HT-29 (cell line): ENCODE measurements around the gene SIRPA. TPM values are rescaled to one million over a fixed set of nuclear protein-coding genes. Genes with fewer than 3 reads are reported as not detected.

Experiments used
- DNase-seq: peaks from one replicate; pipeline ENCODE4 v3.0.0-alpha.2; 2015; ENCODE audit warnings: low spot score
- total RNA-seq: library from RNA; depleted of rRNA; stranded (reverse); fragments of >200 nt; shearing (Covaris generic); gene quantifications from 2 replicates; pipeline ENCODE4 v1.2.3, GENCODE V29; 2014; rRNA removed

Gene SIRPA
- total RNA-seq, result 0.13 and 0.53 TPM in 2 replicates

GRCh38 chr20:1894951-1895673, at the start of gene SIRPA:
Gene SIRPA (plus strand): TSS chr20:1895407. CDS start chr20:1895448, 41 bp downstream.
- DNase-seq, result no peak

- DNase-seq, result no peak
Measured at GRCh38 chr20:1845701-1846100, 49.5 kb upstream of the SIRPA start.

GRCh38 chr20:1846341-1846740, 48.9 kb upstream of the SIRPA start:
- DNase-seq, result no peak

GRCh38 chr20:1846876-1847275, 48.3 kb upstream of the SIRPA start:
- DNase-seq, result no peak

- DNase-seq, result no peak
Measured at GRCh38 chr20:1847780-1848179, 47.4 kb upstream of the SIRPA start.

- DNase-seq, result no peak
Measured at GRCh38 chr20:1848373-1848772, 46.8 kb upstream of the SIRPA start.

- DNase-seq, result no peak
Measured at GRCh38 chr20:1851396-1851795, 43.8 kb upstream of the SIRPA start.

GRCh38 chr20:1853473-1853872, 41.7 kb upstream of the SIRPA start:
- no peak for DNase-seq

GRCh38 chr20:1854246-1854645, 41.0 kb upstream of the SIRPA start:
- no peak for DNase-seq

GRCh38 chr20:1855109-1855508, 40.1 kb upstream of the SIRPA start:
- DNase-seq, result no peak

GRCh38 chr20:1855690-1856089, 39.5 kb upstream of the SIRPA start:
- DNase-seq, result no peak

- DNase-seq, result no peak
Measured at GRCh38 chr20:1856424-1856823, 38.8 kb upstream of the SIRPA start.

- DNase-seq, result no peak
Measured at GRCh38 chr20:1857466-1857865, 37.7 kb upstream of the SIRPA start.

GRCh38 chr20:1858871-1859270, 36.3 kb upstream of the SIRPA start:
- DNase-seq, result no peak

GRCh38 chr20:1860446-1860845, 34.8 kb upstream of the SIRPA start:
- DNase-seq, result no peak

GRCh38 chr20:1861347-1861976, 33.7 kb upstream of the SIRPA start:
- DNase-seq, result peak; percentile 2

- DNase-seq, result no peak
Measured at GRCh38 chr20:1861996-1862662, 33.1 kb upstream of the SIRPA start.

GRCh38 chr20:1862663-1863053, 32.5 kb upstream of the SIRPA start:
- no peak for DNase-seq

GRCh38 chr20:1863296-1863695, 31.9 kb upstream of the SIRPA start:
- no peak for DNase-seq

- no peak for DNase-seq
Measured at GRCh38 chr20:1866834-1867233, 28.4 kb upstream of the SIRPA start.

GRCh38 chr20:1867495-1868260, 27.5 kb upstream of the SIRPA start:
- no peak for DNase-seq

- no peak for DNase-seq
Measured at GRCh38 chr20:1868856-1869255, 26.4 kb upstream of the SIRPA start.
